HG03558 (cell line): ENCODE measurements around the gene NDUFS6.

Source experiments
- ATAC-seq: cut with Tn5 transposase; IDR thresholded peaks from one replicate; pipeline ENCODE4 v1.9.1; 2021; ENCODE audit warnings: moderate number of reproducible peaks; ENCODE audit not compliant: unreplicated experiment; ENCODE audit errors: extremely low read depth

NDUFS6 gene

GRCh38 chr5:1844708-1845436 lies 43.7 kb downstream of the NDUFS6 start:
- no peak for ATAC-seq

GRCh38 chr5:1845696-1846095 lies 44.5 kb downstream of the NDUFS6 start:
- no peak for ATAC-seq

- ATAC-seq: no peak
These were observed 45.4 kb downstream of the NDUFS6 start for GRCh38 chr5:1846583-1846982.

GRCh38 chr5:1847056-1847455 lies 45.8 kb downstream of the NDUFS6 start:
- no peak for ATAC-seq

- no peak for ATAC-seq
These were observed 46.4 kb downstream of the NDUFS6 start for GRCh38 chr5:1847611-1848010.

- no peak for ATAC-seq
These were observed 49.3 kb downstream of the NDUFS6 start for GRCh38 chr5:1850324-1851154.

GRCh38 chr5:1851290-1851934 lies 50.2 kb downstream of the NDUFS6 start:
- no peak for ATAC-seq

GRCh38 chr5:1852324-1852947 lies 51.2 kb downstream of the NDUFS6 start:
- ATAC-seq: no peak

- ATAC-seq: no peak
These were observed 52.3 kb downstream of the NDUFS6 start for GRCh38 chr5:1853531-1853930.

GRCh38 chr5:1855075-1855474 lies 53.9 kb downstream of the NDUFS6 start:
- ATAC-seq: no peak

GRCh38 chr5:1855596-1855995 lies 54.4 kb downstream of the NDUFS6 start:
- no peak for ATAC-seq

GRCh38 chr5:1856596-1857255 lies 55.5 kb downstream of the NDUFS6 start:
- no peak for ATAC-seq

- no peak for ATAC-seq
These were observed 56.0 kb downstream of the NDUFS6 start for GRCh38 chr5:1857256-1857600.

GRCh38 chr5:1858436-1858835 lies 57.2 kb downstream of the NDUFS6 start:
- ATAC-seq: no peak

GRCh38 chr5:1859099-1859498 lies 57.9 kb downstream of the NDUFS6 start:
- ATAC-seq: no peak

- no peak for ATAC-seq
These were observed 58.9 kb downstream of the NDUFS6 start for GRCh38 chr5:1860021-1860610.

- ATAC-seq: no peak
These were observed 59.7 kb downstream of the NDUFS6 start for GRCh38 chr5:1860949-1861348.

- ATAC-seq: no peak
These were observed 63.8 kb downstream of the NDUFS6 start for GRCh38 chr5:1864896-1865440.

- no peak for ATAC-seq
These were observed 64.3 kb downstream of the NDUFS6 start for GRCh38 chr5:1865486-1865885.
